SK-N-SH (cell line): Measurements from ENCODE around the gene MBD3L5. TPM values are rescaled to one million over a fixed set of nuclear protein-coding genes. Genes with fewer than 3 reads are reported as not detected.

Experiments
- CTCF ChIA-PET: fragments of 300-600, 350-600 bp; formaldehyde crosslinking; extraction: SDS; loops from one replicate; lab custom pipeline; 2021; lab: Yijun Ruan, JAX
- POLR2A ChIA-PET: fragments of 350-600 bp; sonication (Branson Sonifier 250); formaldehyde crosslinking; extraction: SDS; loops from one replicate; lab custom pipeline; 2020; ENCODE audit warnings: antibody characterized with exemption, inconsistent platforms; lab: Yijun Ruan, JAX
- DNase-seq: peaks from one replicate; pipeline ENCODE4 v3.0.0; 2012
- H2AFZ ChIP-seq: fragments of 200-600 bp; sonication (generic); 2 replicates; pipeline ENCODE4 v1.8.1; 2016; ENCODE audit warnings: antibody characterized with exemption, mild to moderate bottlenecking, low read depth
- H3F3A ChIP-seq: fragments of 200-600 bp; sonication (generic); replicated peaks from 2 replicates; pipeline ENCODE3; 2016; ENCODE audit warnings: antibody characterized with exemption, mild to moderate bottlenecking; ENCODE audit not compliant: insufficient read depth
- H3K27ac ChIP-seq, 2 experiments: fragments of 200-500 bp in 1 of 2; fragments of 200-600 bp in 1 of 2; sonication (Bioruptor generic) in 1 of 2; sonication (generic), shearing (Covaris generic) in 1 of 2; 2 replicates each; pipeline versions ENCODE4 v1.5.1 to v1.6.1; 2014 to 2016; ENCODE audit warnings: low read depth in 2 of 2, inconsistent platforms in 1 of 2, low read length in 1 of 2, mild to moderate bottlenecking in 1 of 2, mixed read lengths in 1 of 2
- H3K27me3 ChIP-seq: fragments of 200-600 bp; sonication (generic), shearing (Covaris generic); 2 replicates; pipeline ENCODE4 v1.6.1; 2016; ENCODE audit warnings: mixed run types; ENCODE audit not compliant: insufficient read depth
- H3K36me3 ChIP-seq, 2 experiments: fragments of 200-500 bp in 1 of 2; fragments of 200-600 bp in 1 of 2; sonication (Bioruptor generic) in 1 of 2; sonication (generic) in 1 of 2; replicated peaks in 1 of 2; 2 replicates each; pipeline versions ENCODE3 to v1.5.1; 2014 to 2016; ENCODE audit warnings: low read length in 1 of 2, mild to moderate bottlenecking in 1 of 2; ENCODE audit not compliant: insufficient read depth in 2 of 2, control insufficient read depth in 1 of 2
- H3K4me1 ChIP-seq, 2 experiments: fragments of 200-500 bp in 1 of 2; fragments of 200-600 bp in 1 of 2; sonication (Bioruptor generic) in 1 of 2; sonication (generic), shearing (Covaris generic) in 1 of 2; 2 replicates each; pipeline versions ENCODE4 v1.5.1 to v1.6.1; 2014 to 2016; ENCODE audit warnings: low read depth in 1 of 2, low read length in 1 of 2, mixed run types in 1 of 2; ENCODE audit not compliant: insufficient read depth in 2 of 2, control insufficient read depth in 1 of 2
- H3K4me2 ChIP-seq: fragments of 200-600 bp; sonication (generic), shearing (Covaris generic); 2 replicates; pipeline ENCODE4 v1.6.1; 2017; ENCODE audit warnings: mixed run types
- H3K4me3 ChIP-seq, 2 experiments: fragments of 200-500 bp in 1 of 2; fragments of 200-600 bp in 1 of 2; sonication (Bioruptor generic) in 1 of 2; sonication (generic), shearing (Covaris generic) in 1 of 2; 2 replicates each; pipeline versions ENCODE4 v1.5.1 to v1.8.1; 2014 to 2016; ENCODE audit warnings: low read depth in 2 of 2, inconsistent platforms in 1 of 2, low read length in 1 of 2, mild to moderate bottlenecking in 1 of 2, mixed read lengths in 1 of 2, moderate library complexity in 1 of 2
- H3K79me2 ChIP-seq: fragments of 200-600 bp; sonication (generic); 2 replicates; pipeline ENCODE4 v1.8.1; 2017; ENCODE audit warnings: mild to moderate bottlenecking; ENCODE audit not compliant: insufficient read depth
- H3K9ac ChIP-seq: fragments of 200-600 bp; sonication (generic); 2 replicates; pipeline ENCODE4 v1.6.1; 2017; ENCODE audit warnings: mixed run types
- H3K9me2 ChIP-seq: fragments of 200-600 bp; sonication (generic); 2 replicates; pipeline ENCODE4 v1.6.1; 2017; ENCODE audit warnings: mixed run types
- H3K9me3 ChIP-seq: fragments of 200-600 bp; sonication (generic); 2 replicates; pipeline ENCODE4 v1.6.1; 2017; ENCODE audit warnings: mixed run types, mild to moderate bottlenecking, moderate library complexity
- H4K20me1 ChIP-seq: fragments of 200-600 bp; sonication (generic); 2 replicates; pipeline ENCODE4 v1.6.1; 2017; ENCODE audit warnings: mild to moderate bottlenecking, mixed run types; ENCODE audit not compliant: insufficient read depth
- EP300 ChIP-seq, 2 experiments: IDR thresholded peaks; 2 replicates each; pipeline versions ENCODE4 v1.4.0 to v1.6.1; 2012; ENCODE audit warnings: borderline replicate concordance in 1 of 2, low read depth in 1 of 2, low read length in 1 of 2
- EZH2phosphoT487 ChIP-seq: fragments of 200-600 bp; sonication (generic); IDR thresholded peaks from 2 replicates; pipeline ENCODE4 v1.6.1; 2017; ENCODE audit warnings: low read depth, mixed run types, mild to moderate bottlenecking, antibody characterized with exemption, moderate library complexity, borderline replicate concordance
- FOXJ3 ChIP-seq: sonication (generic); formaldehyde crosslinking; IDR thresholded peaks from 2 replicates; pipeline ENCODE4 v1.5.1; 2020; ENCODE audit warnings: mild to moderate bottlenecking, missing genetic modification reagents
- FOXM1 ChIP-seq: IDR thresholded peaks from 2 replicates; pipeline ENCODE4 v1.4.0; 2012; ENCODE audit warnings: low read depth, mild to moderate bottlenecking
- JUND ChIP-seq: IDR thresholded peaks from 2 replicates; pipeline ENCODE4 v1.4.0; 2012
- MEF2A ChIP-seq: IDR thresholded peaks from 2 replicates; pipeline ENCODE4 v1.4.0; 2012; ENCODE audit warnings: low read depth, borderline replicate concordance
- RAD21 ChIP-seq: IDR thresholded peaks from 2 replicates; pipeline ENCODE4 v1.6.1; 2012; ENCODE audit warnings: mild to moderate bottlenecking, low read length
- RFX5 ChIP-seq: IDR thresholded peaks from 2 replicates; pipeline ENCODE4 v1.6.1; 2012; ENCODE audit warnings: mild to moderate bottlenecking, improper control_type of control experiment, low read length
- WGBS: methylation state at CpG from one replicate; pipeline ENCODE4 v1.1.6; 2017; ENCODE audit warnings: low lambda C conversion rate; 5-methylcytosine and 5-hydroxymethylcytosine counted together
- polyA plus RNA-seq, 3 experiments: library from polyadenylated mRNA; depleted of rRNA; stranded (reverse); fragments of >200 nt; gene quantifications; 2 replicates each; pipeline ENCODE4 v1.2.3, GENCODE V29; 2012
- TF ChIP-seq, protein P1 (sequence below): IDR thresholded peaks from 2 replicates; pipeline ENCODE4 v1.6.1; 2012; ENCODE audit warnings: mild to moderate bottlenecking, low read depth, low read length, moderate library complexity
- TF ChIP-seq, protein P2 (sequence below): IDR thresholded peaks from 2 replicates; pipeline ENCODE4 v1.4.0; 2012; ENCODE audit warnings: low read depth
- TF ChIP-seq, protein P3 (sequence below): fragments of 200-600 bp; sonication (generic); IDR thresholded peaks from 2 replicates; pipeline ENCODE4 v1.6.1; 2017; ENCODE audit warnings: antibody characterized with exemption, mild to moderate bottlenecking, moderate library complexity

The MBD3L5 gene
- polyA plus RNA-seq, 1 of the 3 experiments (the other 2 are of a cell fraction): not detected

- H3K4me3 ChIP-seq: no peak overlapping the region; a peak in 1 of 4 replicates
- H3K4me2 ChIP-seq: no peak overlapping the region
- CTCF ChIA-PET: no interaction called here
- no peak for DNase-seq
- no peak overlapping the region for H3K27ac ChIP-seq
- peaks cover 38 to 67% of the 10 kb centered on the region in 2 experiments for H3K36me3 ChIP-seq
- H3K4me1 ChIP-seq: peaks cover 3 to 4% of the 10 kb centered on the region in 2 experiments; a peak in 2 of 4 replicates
- H3F3A ChIP-seq: peaks cover 16% of the 10 kb centered on the region
- peaks cover 18% of the 10 kb centered on the region for H3K79me2 ChIP-seq
- WGBS: 96% methylated on average over 6 of the region's 6 CpGs
- no peak overlapping the region for H3K9ac ChIP-seq
- peaks cover 4% of the 10 kb centered on the region; the same call in 1 of the 2 replicates for H3K9me3 ChIP-seq
- no peaks in the 10 kb centered on the region for H4K20me1 ChIP-seq
- H3K9me2 ChIP-seq: no peaks in the 10 kb centered on the region
- H3K27me3 ChIP-seq: no peaks in the 10 kb centered on the region
- TF ChIP-seq RAD21: no peak
- TF ChIP-seq EP300 (IDR thresholded peaks at IDR 0.05; ENCODE audit: borderline replicate concordance in 1 of 2, low read depth in 1 of 2, low read length in 1 of 2): no peak
- TF ChIP-seq, protein P1, sequence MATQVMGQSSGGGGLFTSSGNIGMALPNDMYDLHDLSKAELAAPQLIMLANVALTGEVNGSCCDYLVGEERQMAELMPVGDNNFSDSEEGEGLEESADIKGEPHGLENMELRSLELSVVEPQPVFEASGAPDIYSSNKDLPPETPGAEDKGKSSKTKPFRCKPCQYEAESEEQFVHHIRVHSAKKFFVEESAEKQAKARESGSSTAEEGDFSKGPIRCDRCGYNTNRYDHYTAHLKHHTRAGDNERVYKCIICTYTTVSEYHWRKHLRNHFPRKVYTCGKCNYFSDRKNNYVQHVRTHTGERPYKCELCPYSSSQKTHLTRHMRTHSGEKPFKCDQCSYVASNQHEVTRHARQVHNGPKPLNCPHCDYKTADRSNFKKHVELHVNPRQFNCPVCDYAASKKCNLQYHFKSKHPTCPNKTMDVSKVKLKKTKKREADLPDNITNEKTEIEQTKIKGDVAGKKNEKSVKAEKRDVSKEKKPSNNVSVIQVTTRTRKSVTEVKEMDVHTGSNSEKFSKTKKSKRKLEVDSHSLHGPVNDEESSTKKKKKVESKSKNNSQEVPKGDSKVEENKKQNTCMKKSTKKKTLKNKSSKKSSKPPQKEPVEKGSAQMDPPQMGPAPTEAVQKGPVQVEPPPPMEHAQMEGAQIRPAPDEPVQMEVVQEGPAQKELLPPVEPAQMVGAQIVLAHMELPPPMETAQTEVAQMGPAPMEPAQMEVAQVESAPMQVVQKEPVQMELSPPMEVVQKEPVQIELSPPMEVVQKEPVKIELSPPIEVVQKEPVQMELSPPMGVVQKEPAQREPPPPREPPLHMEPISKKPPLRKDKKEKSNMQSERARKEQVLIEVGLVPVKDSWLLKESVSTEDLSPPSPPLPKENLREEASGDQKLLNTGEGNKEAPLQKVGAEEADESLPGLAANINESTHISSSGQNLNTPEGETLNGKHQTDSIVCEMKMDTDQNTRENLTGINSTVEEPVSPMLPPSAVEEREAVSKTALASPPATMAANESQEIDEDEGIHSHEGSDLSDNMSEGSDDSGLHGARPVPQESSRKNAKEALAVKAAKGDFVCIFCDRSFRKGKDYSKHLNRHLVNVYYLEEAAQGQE: no peak
- no peak for TF ChIP-seq JUND
- no peak for TF ChIP-seq FOXM1
- TF ChIP-seq, all 33 proteins: peak for 0
- POLR2A ChIA-PET: no interaction called here
- H2AFZ ChIP-seq: no peak overlapping the region
Observed at GRCh38 chr19:7072541-7072940, 42.2 kb downstream of the MBD3L5 start.

- no peaks in the 10 kb centered on the region for H4K20me1 ChIP-seq
- peaks cover 3 to 4% of the 10 kb centered on the region in 2 experiments; a peak in 2 of 4 replicates for H3K4me1 ChIP-seq
- no peak overlapping the region for H3K27ac ChIP-seq
- H3K9me3 ChIP-seq: peaks cover 16% of the 10 kb centered on the region
- H3K9ac ChIP-seq: no peak overlapping the region
- peaks cover 16% of the 10 kb centered on the region for H3K79me2 ChIP-seq
- no peak overlapping the region for H3K4me3 ChIP-seq
- peaks cover 58 to 90% of the 10 kb centered on the region in 2 experiments for H3K36me3 ChIP-seq
- 97% methylated on average over 29 of the region's 29 CpGs for WGBS
- ChIA-PET CTCF (no interaction called here), POLR2A (no interaction called here)
- no peaks in the 10 kb centered on the region for H3K9me2 ChIP-seq
- peaks cover 19% of the 10 kb centered on the region for H3F3A ChIP-seq
- H2AFZ ChIP-seq: no peak overlapping the region
- no peak overlapping the region for H3K4me2 ChIP-seq
- H3K27me3 ChIP-seq: no peaks in the 10 kb centered on the region
- TF ChIP-seq, protein P2, sequence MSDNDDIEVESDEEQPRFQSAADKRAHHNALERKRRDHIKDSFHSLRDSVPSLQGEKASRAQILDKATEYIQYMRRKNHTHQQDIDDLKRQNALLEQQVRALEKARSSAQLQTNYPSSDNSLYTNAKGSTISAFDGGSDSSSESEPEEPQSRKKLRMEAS: no peak
- TF ChIP-seq MEF2A: no peak
- no peak for TF ChIP-seq FOXJ3 (CRISPR knock-in tag)
- TF ChIP-seq, protein P3, sequence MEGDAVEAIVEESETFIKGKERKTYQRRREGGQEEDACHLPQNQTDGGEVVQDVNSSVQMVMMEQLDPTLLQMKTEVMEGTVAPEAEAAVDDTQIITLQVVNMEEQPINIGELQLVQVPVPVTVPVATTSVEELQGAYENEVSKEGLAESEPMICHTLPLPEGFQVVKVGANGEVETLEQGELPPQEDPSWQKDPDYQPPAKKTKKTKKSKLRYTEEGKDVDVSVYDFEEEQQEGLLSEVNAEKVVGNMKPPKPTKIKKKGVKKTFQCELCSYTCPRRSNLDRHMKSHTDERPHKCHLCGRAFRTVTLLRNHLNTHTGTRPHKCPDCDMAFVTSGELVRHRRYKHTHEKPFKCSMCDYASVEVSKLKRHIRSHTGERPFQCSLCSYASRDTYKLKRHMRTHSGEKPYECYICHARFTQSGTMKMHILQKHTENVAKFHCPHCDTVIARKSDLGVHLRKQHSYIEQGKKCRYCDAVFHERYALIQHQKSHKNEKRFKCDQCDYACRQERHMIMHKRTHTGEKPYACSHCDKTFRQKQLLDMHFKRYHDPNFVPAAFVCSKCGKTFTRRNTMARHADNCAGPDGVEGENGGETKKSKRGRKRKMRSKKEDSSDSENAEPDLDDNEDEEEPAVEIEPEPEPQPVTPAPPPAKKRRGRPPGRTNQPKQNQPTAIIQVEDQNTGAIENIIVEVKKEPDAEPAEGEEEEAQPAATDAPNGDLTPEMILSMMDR: no peak
- no peak for TF ChIP-seq RFX5
- TF ChIP-seq FOXM1: no peak
- TF ChIP-seq EZH2phosphoT487: no peak
- DNase-seq: no peak
Observed at GRCh38 chr19:7074705-7075282, 44.4 kb downstream of the MBD3L5 start.
